ENCODE measurements around the gene KIF19. TPM values are rescaled to one million over a fixed set of nuclear protein-coding genes. Genes with fewer than 3 reads are reported as not detected.

The KIF19 gene
- total RNA-seq, 2 donors from 2014 or later, result 0.36 to 0.62 TPM

DNA sequence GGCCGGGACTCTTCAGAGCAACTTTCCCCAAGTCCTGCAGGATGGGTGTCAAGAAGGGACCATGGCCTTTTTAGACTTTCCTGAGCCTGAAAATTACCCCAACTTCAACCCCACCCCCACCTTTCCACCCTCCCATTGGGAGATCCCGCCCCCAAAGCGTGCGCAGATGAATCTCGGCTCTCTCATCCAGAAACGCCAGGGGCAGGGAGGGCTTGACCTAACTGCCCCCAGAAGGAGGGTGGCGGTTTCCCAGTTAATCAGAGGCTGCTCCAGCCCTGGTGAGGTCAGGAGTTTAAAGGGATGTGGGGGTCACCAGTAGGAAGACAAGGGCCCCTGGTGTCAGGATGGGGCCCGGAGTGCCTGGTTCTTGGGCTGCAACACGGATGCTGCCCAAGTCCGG, 480 bp downstream of the KIF19 start:
- no peak overlapping the region for H3K27ac ChIP-seq
- TF ChIP-seq, protein P1, sequence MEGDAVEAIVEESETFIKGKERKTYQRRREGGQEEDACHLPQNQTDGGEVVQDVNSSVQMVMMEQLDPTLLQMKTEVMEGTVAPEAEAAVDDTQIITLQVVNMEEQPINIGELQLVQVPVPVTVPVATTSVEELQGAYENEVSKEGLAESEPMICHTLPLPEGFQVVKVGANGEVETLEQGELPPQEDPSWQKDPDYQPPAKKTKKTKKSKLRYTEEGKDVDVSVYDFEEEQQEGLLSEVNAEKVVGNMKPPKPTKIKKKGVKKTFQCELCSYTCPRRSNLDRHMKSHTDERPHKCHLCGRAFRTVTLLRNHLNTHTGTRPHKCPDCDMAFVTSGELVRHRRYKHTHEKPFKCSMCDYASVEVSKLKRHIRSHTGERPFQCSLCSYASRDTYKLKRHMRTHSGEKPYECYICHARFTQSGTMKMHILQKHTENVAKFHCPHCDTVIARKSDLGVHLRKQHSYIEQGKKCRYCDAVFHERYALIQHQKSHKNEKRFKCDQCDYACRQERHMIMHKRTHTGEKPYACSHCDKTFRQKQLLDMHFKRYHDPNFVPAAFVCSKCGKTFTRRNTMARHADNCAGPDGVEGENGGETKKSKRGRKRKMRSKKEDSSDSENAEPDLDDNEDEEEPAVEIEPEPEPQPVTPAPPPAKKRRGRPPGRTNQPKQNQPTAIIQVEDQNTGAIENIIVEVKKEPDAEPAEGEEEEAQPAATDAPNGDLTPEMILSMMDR (IDR thresholded peaks at IDR 0.05), result no peak
- no peak for TF ChIP-seq POLR2A (IDR thresholded peaks at IDR 0.05)
- TF ChIP-seq POLR2AphosphoS5 (IDR thresholded peaks at IDR 0.05), result no peak
- peaks cover 12% of the 10 kb centered on the region for H3K4me1 ChIP-seq (replicated peaks)
- peak overlapping the region in 1 of 2 donors; percentile 27 for H3K4me3 ChIP-seq
- no peak for DNase-seq (ENCODE audit: low spot score)
- no peaks in the 10 kb centered on the region for H3K27me3 ChIP-seq (replicated peaks; ENCODE audit: insufficient read depth)
- H3K9me3 ChIP-seq, result no peaks in the 10 kb centered on the region
- intact Hi-C loops (cut with DNase I), result no loop called here
- no peaks in the 10 kb centered on the region for H3K36me3 ChIP-seq
- WGBS, result 41% methylated on average over 10 of the region's 10 CpGs

DNA sequence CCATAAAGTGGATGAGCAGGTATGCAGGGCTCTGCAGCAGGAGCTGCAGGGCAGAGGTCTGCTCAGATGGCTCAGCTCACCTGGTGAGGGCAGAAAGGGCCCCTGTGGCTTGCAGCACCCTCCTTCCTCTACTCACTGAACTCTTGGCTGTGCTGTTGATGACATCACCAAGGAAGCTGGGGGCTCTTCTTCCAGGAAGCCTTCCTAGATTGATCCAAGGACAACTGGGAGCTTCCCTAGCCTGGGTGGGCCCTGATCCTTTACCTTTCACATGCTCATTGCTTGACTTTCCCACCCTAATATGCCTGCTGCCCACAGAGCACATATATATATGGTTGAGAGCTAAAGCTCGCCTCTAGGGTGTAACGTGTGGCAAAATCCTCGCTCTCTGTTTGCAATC, 2.5 kb downstream of the KIF19 start:
- no peaks in the 10 kb centered on the region for H3K9me3 ChIP-seq
- TF ChIP-seq, protein P1 (IDR thresholded peaks at IDR 0.05), result no peak
- TF ChIP-seq POLR2A (IDR thresholded peaks at IDR 0.05), result no peak
- TF ChIP-seq POLR2AphosphoS5 (IDR thresholded peaks at IDR 0.05), result no peak
- H3K4me3 ChIP-seq, result no peak overlapping the region
- intact Hi-C loops (cut with DNase I), result no loop called here
- no peaks in the 10 kb centered on the region for H3K27me3 ChIP-seq (replicated peaks; ENCODE audit: insufficient read depth)
- 96% methylated on average over 3 of the region's 3 CpGs for WGBS
- H3K36me3 ChIP-seq, result no peaks in the 10 kb centered on the region
- H3K27ac ChIP-seq, result no peak overlapping the region
- H3K4me1 ChIP-seq (replicated peaks), result peaks cover 12% of the 10 kb centered on the region
- no peak for DNase-seq (ENCODE audit: low spot score)

DNA sequence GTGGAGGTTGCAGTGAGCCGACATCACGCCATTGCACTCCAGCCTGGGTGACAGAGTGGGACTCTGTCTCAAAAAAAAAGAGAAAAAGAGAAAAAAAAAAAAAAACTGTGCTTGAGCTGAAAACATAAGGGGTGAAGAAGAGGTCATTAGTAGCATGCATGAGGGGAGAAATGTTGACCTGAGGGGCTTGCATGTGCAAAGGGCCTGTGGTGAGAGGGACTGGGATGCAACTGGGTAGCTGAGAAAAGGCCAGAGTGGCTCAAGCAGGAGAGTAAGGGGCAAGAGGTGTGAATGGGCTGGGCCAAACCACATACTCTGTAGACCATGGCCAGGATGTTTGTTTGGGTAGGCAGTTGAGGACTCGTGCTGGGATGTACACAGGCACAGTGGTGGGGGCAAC, 3.4 kb downstream of the KIF19 start:
- H3K4me1 ChIP-seq (replicated peaks), result peaks cover 12% of the 10 kb centered on the region
- H3K4me3 ChIP-seq, result no peak overlapping the region
- no peaks in the 10 kb centered on the region for H3K36me3 ChIP-seq
- no peak for DNase-seq (ENCODE audit: low spot score)
- no peak overlapping the region for H3K27ac ChIP-seq
- H3K9me3 ChIP-seq, result no peaks in the 10 kb centered on the region
- WGBS, result 86% methylated on average over 3 of the region's 3 CpGs
- intact Hi-C loops (cut with DNase I), result no loop called here
- H3K27me3 ChIP-seq (replicated peaks; ENCODE audit: insufficient read depth), result no peaks in the 10 kb centered on the region
- TF ChIP-seq, protein P1 (IDR thresholded peaks at IDR 0.05), result no peak
- TF ChIP-seq POLR2AphosphoS5 (IDR thresholded peaks at IDR 0.05) (no peak), POLR2A (IDR thresholded peaks at IDR 0.05) (no peak)

DNA sequence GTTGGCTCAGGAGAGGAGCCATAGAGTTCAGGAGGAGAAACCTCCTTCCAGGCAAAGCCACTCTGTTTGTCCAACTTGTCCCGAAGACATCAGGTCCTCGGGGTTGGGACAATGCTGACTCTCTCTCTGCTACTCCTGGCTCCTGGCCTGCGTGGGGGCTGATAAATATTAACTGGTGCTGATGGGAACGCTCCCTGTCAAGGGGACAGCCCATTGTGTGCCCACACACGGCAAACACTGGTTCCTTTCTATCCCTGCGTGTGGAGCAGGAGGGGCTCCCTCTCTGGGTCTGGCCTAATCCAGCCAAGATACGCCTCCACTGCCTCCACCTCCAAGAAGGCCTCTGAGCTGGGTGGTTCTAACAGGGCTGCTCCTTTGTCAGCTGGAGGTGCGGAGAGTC, 4.4 kb downstream of the KIF19 start:
- H3K4me3 ChIP-seq, result no peak overlapping the region
- H3K9me3 ChIP-seq, result no peaks in the 10 kb centered on the region
- H3K27me3 ChIP-seq (replicated peaks; ENCODE audit: insufficient read depth), result no peaks in the 10 kb centered on the region
- intact Hi-C loops (cut with DNase I), result no loop called here
- no peaks in the 10 kb centered on the region for H3K36me3 ChIP-seq
- TF ChIP-seq POLR2A (IDR thresholded peaks at IDR 0.05), result no peak
- TF ChIP-seq POLR2AphosphoS5 (IDR thresholded peaks at IDR 0.05), result no peak
- TF ChIP-seq, protein P1 (IDR thresholded peaks at IDR 0.05), result no peak
- 58% methylated on average over 8 of the region's 8 CpGs for WGBS
- peaks cover 11% of the 10 kb centered on the region for H3K4me1 ChIP-seq (replicated peaks)
- DNase-seq (ENCODE audit: low spot score), result no peak
- no peak overlapping the region for H3K27ac ChIP-seq

DNA sequence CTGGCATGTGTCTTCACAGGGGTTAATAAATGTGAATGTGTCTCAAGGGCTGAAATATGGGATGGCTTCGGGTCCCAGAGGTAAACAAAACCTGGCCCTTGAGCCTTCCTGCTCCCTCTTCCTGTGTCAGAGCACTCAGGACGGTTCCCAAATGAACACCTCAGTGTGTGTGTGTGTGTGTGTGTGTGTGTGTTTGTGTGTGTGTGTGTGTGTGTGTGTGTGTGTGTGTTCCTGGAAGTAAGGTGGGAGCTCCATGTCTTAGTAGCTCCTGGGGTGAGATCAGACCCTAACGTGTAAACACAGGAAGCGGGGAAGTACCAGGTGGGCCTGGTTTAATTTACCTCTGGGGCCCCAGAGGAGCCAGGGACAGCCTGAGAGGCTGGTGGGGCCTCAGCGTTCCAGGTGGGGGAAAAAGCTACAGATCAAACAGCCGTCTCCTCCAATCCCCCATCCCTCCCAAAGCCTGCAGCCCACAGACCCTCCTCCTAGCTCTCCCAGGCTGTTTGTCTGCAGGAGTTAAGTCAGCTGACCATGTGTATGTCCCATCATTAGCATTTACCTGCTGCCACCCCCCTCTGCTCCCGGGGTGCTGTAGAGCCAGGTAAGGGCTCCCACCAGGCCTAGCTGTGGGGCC, 6.1 kb downstream of the KIF19 start:
- H3K27me3 ChIP-seq (replicated peaks; ENCODE audit: insufficient read depth), result no peaks in the 10 kb centered on the region
- no peak for DNase-seq (ENCODE audit: low spot score)
- H3K9me3 ChIP-seq, result no peaks in the 10 kb centered on the region
- no peaks in the 10 kb centered on the region for H3K36me3 ChIP-seq
- H3K4me3 ChIP-seq, result no peak overlapping the region
- 74% methylated on average over 7 of the region's 7 CpGs for WGBS
- intact Hi-C loops (cut with DNase I), result no loop called here
- TF ChIP-seq, protein P1 (IDR thresholded peaks at IDR 0.05), result no peak
- TF ChIP-seq POLR2A (IDR thresholded peaks at IDR 0.05), result no peak
- no peak for TF ChIP-seq POLR2AphosphoS5 (IDR thresholded peaks at IDR 0.05)
- no peaks in the 10 kb centered on the region for H3K4me1 ChIP-seq (replicated peaks)
- H3K27ac ChIP-seq, result no peak overlapping the region
